Peyer's patch (tissue), 4 donors: ENCODE measurements around the gene BANP.
"Not testable (repeated sequence)": the region's sequence is repeated elsewhere in the genome, so short reads cannot be mapped to it uniquely, and the experiment has no call there.

Experiments
- CTCF ChIP-seq, 6 experiments: fragments of 450-650 bp in 4 of 6; fragments of 200-600 bp in 2 of 6; sonication (generic) in 1 of 6; IDR thresholded peaks; one replicate each; pipeline ENCODE4 v1.5.1; 2017 to 2019; ENCODE audit warnings: antibody characterized with exemption in 6 of 6, mild to moderate bottlenecking in 3 of 6, moderate library complexity in 1 of 6
- POLR2A ChIP-seq, 2 donors: fragments of 450-650 bp; IDR thresholded peaks; one replicate each; pipeline ENCODE4 v1.5.1; 2017; ENCODE audit warnings: antibody characterized with exemption in 2 of 2, mild to moderate bottlenecking in 2 of 2, moderate library complexity in 2 of 2

- not testable (repeated sequence) for TF ChIP-seq CTCF, POLR2A (IDR thresholded peaks at IDR 0.05)
Measured at GRCh38 chr16:88106566-88106965, 155.3 kb downstream of the BANP start.
